Breast epithelium (tissue), 3 donors: Measurements from ENCODE around the gene FRY.

Experiments
- CTCF ChIP-seq, 3 donors: fragments of 450-650 bp; IDR thresholded peaks; one replicate each; pipeline ENCODE4 v1.5.1; 2016 to 2017; ENCODE audit warnings: antibody characterized with exemption in 3 of 3, mild to moderate bottlenecking in 3 of 3, moderate library complexity in 3 of 3
- POLR2A ChIP-seq: fragments of 450-650 bp; IDR thresholded peaks from one replicate; pipeline ENCODE4 v1.6.1; 2016; ENCODE audit warnings: antibody characterized with exemption, mild to moderate bottlenecking, moderate library complexity
- POLR2AphosphoS5 ChIP-seq, 3 donors: sonication (generic); formaldehyde crosslinking; IDR thresholded peaks; one replicate each; pipeline ENCODE4 v1.6.1; 2017; ENCODE audit warnings: antibody characterized with exemption in 3 of 3

GRCh38 chr13:32039056-32039455 is 7.5 kb downstream of the FRY start:
- no peak for TF ChIP-seq CTCF (IDR thresholded peaks at IDR 0.05)
- no peak for TF ChIP-seq POLR2AphosphoS5 (IDR thresholded peaks at IDR 0.05)
- no peak for TF ChIP-seq POLR2A
